OCI-LY7 (cell line): Measurements from ENCODE around the gene FGD4.

ENCODE experiments used
- EZH2phosphoT487 ChIP-seq: fragments of 200-600 bp; sonication (generic); IDR thresholded peaks from 2 replicates; pipeline ENCODE4 v1.6.1; 2018; ENCODE audit warnings: low read depth, borderline replicate concordance, mild to moderate bottlenecking, mixed run types, antibody characterized with exemption, low read length, moderate library complexity, mixed read lengths
- TF ChIP-seq, protein P1 (sequence below): fragments of 200-600 bp; sonication (generic); conservative IDR thresholded peaks from 2 replicates; pipeline ENCODE4 v1.5.1; 2014; ENCODE audit warnings: mild to moderate bottlenecking, antibody characterized with exemption, low read length, moderate library complexity, mixed read lengths

- TF ChIP-seq, protein P1, sequence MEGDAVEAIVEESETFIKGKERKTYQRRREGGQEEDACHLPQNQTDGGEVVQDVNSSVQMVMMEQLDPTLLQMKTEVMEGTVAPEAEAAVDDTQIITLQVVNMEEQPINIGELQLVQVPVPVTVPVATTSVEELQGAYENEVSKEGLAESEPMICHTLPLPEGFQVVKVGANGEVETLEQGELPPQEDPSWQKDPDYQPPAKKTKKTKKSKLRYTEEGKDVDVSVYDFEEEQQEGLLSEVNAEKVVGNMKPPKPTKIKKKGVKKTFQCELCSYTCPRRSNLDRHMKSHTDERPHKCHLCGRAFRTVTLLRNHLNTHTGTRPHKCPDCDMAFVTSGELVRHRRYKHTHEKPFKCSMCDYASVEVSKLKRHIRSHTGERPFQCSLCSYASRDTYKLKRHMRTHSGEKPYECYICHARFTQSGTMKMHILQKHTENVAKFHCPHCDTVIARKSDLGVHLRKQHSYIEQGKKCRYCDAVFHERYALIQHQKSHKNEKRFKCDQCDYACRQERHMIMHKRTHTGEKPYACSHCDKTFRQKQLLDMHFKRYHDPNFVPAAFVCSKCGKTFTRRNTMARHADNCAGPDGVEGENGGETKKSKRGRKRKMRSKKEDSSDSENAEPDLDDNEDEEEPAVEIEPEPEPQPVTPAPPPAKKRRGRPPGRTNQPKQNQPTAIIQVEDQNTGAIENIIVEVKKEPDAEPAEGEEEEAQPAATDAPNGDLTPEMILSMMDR = no peak
- TF ChIP-seq EZH2phosphoT487 = no peak
These were observed 142.5 kb downstream of the FGD4 start for GRCh38 chr12:32541754-32542374.
